Astrocyte (in vitro differentiated cells and primary cell): Measurements from ENCODE around the gene CHN1. TPM values are rescaled to one million over a fixed set of nuclear protein-coding genes. Genes with fewer than 3 reads are reported as not detected.

ENCODE experiments used
- DNase-seq: peaks from one replicate; pipeline ENCODE4 v3.0.0-alpha.2; 2010; ENCODE audit warnings: low read depth
- FAIRE-seq: peaks from 2 replicates; lab custom pipeline; 2011; peaks lifted over from hg19 to GRCh38; lab: Jason Lieb, UNC
- H2AFZ ChIP-seq: 2 replicates; pipeline ENCODE4 v1.6.0; 2012; ENCODE audit warnings: low read depth, low read length, inconsistent platforms
- H3K27ac ChIP-seq: 2 replicates; pipeline ENCODE4 v1.5.1; 2011; ENCODE audit warnings: low read depth, low read length, inconsistent platforms
- H3K27me3 ChIP-seq: 2 replicates; pipeline ENCODE4 v1.6.0; 2011; ENCODE audit warnings: low read length, inconsistent platforms; ENCODE audit not compliant: insufficient read depth
- H3K36me3 ChIP-seq: 2 replicates; pipeline ENCODE4 v1.5.1; 2011; ENCODE audit warnings: low read length, inconsistent platforms; ENCODE audit not compliant: insufficient read depth
- H3K4me1 ChIP-seq: 2 replicates; pipeline ENCODE4 v1.5.1; 2011; ENCODE audit warnings: low read length, inconsistent platforms; ENCODE audit not compliant: insufficient read depth
- H3K4me2 ChIP-seq: 2 replicates; pipeline ENCODE4 v1.6.0; 2012; ENCODE audit warnings: low read length, inconsistent platforms
- H3K4me3 ChIP-seq: 2 replicates; pipeline ENCODE4 v1.5.1; 2011; ENCODE audit warnings: low read depth, mild to moderate bottlenecking, low read length, inconsistent platforms; ENCODE audit not compliant: insufficient read depth
- H3K79me2 ChIP-seq: 2 replicates; pipeline ENCODE4 v1.6.0; 2012; ENCODE audit warnings: mild to moderate bottlenecking, low read length, inconsistent platforms; ENCODE audit not compliant: insufficient read depth
- H3K9ac ChIP-seq: 2 replicates; pipeline ENCODE4 v1.6.0; 2012; ENCODE audit warnings: mild to moderate bottlenecking, low read length, inconsistent platforms
- H3K9me3 ChIP-seq: 2 replicates; pipeline ENCODE4 v1.5.1; 2012; ENCODE audit warnings: low read depth, mild to moderate bottlenecking, low read length, inconsistent platforms; ENCODE audit not compliant: insufficient read depth
- H4K20me1 ChIP-seq: 2 replicates; pipeline ENCODE4 v1.6.0; 2012; ENCODE audit warnings: low read length, inconsistent platforms; ENCODE audit not compliant: insufficient read depth
- H3K27ac Mint-ChIP-seq: one replicate; pipeline ENCODE4 v1.8.0; 2021; ENCODE audit warnings: mild to moderate bottlenecking, mixed read lengths; ENCODE audit not compliant: unreplicated experiment
- H3K27me3 Mint-ChIP-seq: one replicate; pipeline ENCODE4 v1.8.0; 2021; ENCODE audit warnings: low read depth, mixed read lengths; ENCODE audit not compliant: unreplicated experiment
- H3K36me3 Mint-ChIP-seq: one replicate; pipeline ENCODE4 v1.8.0; 2021; ENCODE audit warnings: low read depth, mixed read lengths; ENCODE audit not compliant: unreplicated experiment
- H3K4me1 Mint-ChIP-seq: one replicate; pipeline ENCODE4 v1.8.0; 2021; ENCODE audit warnings: low read depth, mixed read lengths; ENCODE audit not compliant: unreplicated experiment
- H3K4me3 Mint-ChIP-seq: one replicate; pipeline ENCODE4 v1.8.0; 2021; ENCODE audit warnings: mild to moderate bottlenecking, moderate library complexity, mixed read lengths; ENCODE audit not compliant: unreplicated experiment
- H3K9me3 Mint-ChIP-seq: one replicate; pipeline ENCODE4 v1.8.0; 2021; ENCODE audit warnings: mild to moderate bottlenecking, mixed read lengths; ENCODE audit not compliant: unreplicated experiment
- CTCF ChIP-seq: IDR thresholded peaks from 2 replicates; pipeline ENCODE4 v1.5.1; 2011; ENCODE audit warnings: low read depth, mild to moderate bottlenecking, inconsistent platforms, low read length, moderate library complexity; ENCODE audit not compliant: insufficient read depth
- EZH2 ChIP-seq: IDR thresholded peaks from 2 replicates; pipeline ENCODE4 v1.6.1; 2012; ENCODE audit warnings: mild to moderate bottlenecking, low read length, inconsistent platforms; ENCODE audit not compliant: insufficient read depth
- total RNA-seq: library from RNA; stranded (reverse); gene quantifications from 2 replicates; pipeline ENCODE4 v1.2.1, GENCODE V29; 2021

Gene CHN1
- total RNA-seq, 1 donor from 2014 or later: 23.9 TPM

GRCh38 chr2:174868878-174869277 lies 136.3 kb downstream of the CHN1 start:
- Histone ChIP-seq H3K27ac (no peak overlapping the region), H3K27me3 (no peaks in the 10 kb centered on the region), H3K9ac (no peak overlapping the region), H3K79me2 (no peaks in the 10 kb centered on the region), H3K4me1 (no peaks in the 10 kb centered on the region), H4K20me1 (no peaks in the 10 kb centered on the region), H3K9me3 (no peaks in the 10 kb centered on the region), H3K36me3 (no peaks in the 10 kb centered on the region), H3K4me2 (no peak overlapping the region), H2AFZ (no peak overlapping the region), H3K4me3 (no peak overlapping the region)
- DNase-seq (no peak), FAIRE-seq (no peak)
- Mint-ChIP-seq H3K4me3 (no peak overlapping the region), H3K27ac (no peak overlapping the region), H3K9me3 (no peaks in the 10 kb centered on the region), H3K27me3 (no peaks in the 10 kb centered on the region), H3K36me3 (peaks cover 5% of the 10 kb centered on the region), H3K4me1 (peaks cover 6% of the 10 kb centered on the region)
- no peak for TF ChIP-seq CTCF
- no peak for TF ChIP-seq EZH2

- Histone ChIP-seq H3K79me2 (no peaks in the 10 kb centered on the region), H3K36me3 (no peaks in the 10 kb centered on the region), H3K27ac (no peak overlapping the region), H3K9me3 (no peaks in the 10 kb centered on the region), H2AFZ (no peak overlapping the region), H3K4me1 (no peaks in the 10 kb centered on the region), H4K20me1 (no peaks in the 10 kb centered on the region), H3K9ac (no peak overlapping the region), H3K27me3 (no peaks in the 10 kb centered on the region), H3K4me3 (no peak overlapping the region), H3K4me2 (no peak overlapping the region)
- FAIRE-seq (no peak), DNase-seq (no peak)
- H3K27ac Mint-ChIP-seq: no peak overlapping the region
- H3K9me3 Mint-ChIP-seq: no peaks in the 10 kb centered on the region
- no peak for TF ChIP-seq EZH2
- TF ChIP-seq CTCF: no peak
- H3K4me1 Mint-ChIP-seq: no peaks in the 10 kb centered on the region
- H3K4me3 Mint-ChIP-seq: no peak overlapping the region
- no peaks in the 10 kb centered on the region for H3K27me3 Mint-ChIP-seq
- H3K36me3 Mint-ChIP-seq: peaks cover 5% of the 10 kb centered on the region
Observed at GRCh38 chr2:174866421-174866820, 138.8 kb downstream of the CHN1 start.

GRCh38 chr2:174863183-174863582 lies 142.0 kb downstream of the CHN1 start:
- Histone ChIP-seq H3K27ac (no peak overlapping the region), H3K9ac (no peak overlapping the region), H3K36me3 (no peaks in the 10 kb centered on the region), H3K4me3 (no peak overlapping the region), H3K27me3 (no peaks in the 10 kb centered on the region), H3K4me1 (no peaks in the 10 kb centered on the region), H4K20me1 (no peaks in the 10 kb centered on the region), H3K79me2 (no peaks in the 10 kb centered on the region), H3K4me2 (no peak overlapping the region), H2AFZ (no peak overlapping the region), H3K9me3 (no peaks in the 10 kb centered on the region)
- no peak for TF ChIP-seq CTCF
- TF ChIP-seq EZH2: no peak
- H3K27me3 Mint-ChIP-seq: no peaks in the 10 kb centered on the region
- peaks cover 3% of the 10 kb centered on the region for H3K4me1 Mint-ChIP-seq
- DNase-seq (no peak), FAIRE-seq (no peak)
- H3K36me3 Mint-ChIP-seq: no peaks in the 10 kb centered on the region
- no peak overlapping the region for H3K4me3 Mint-ChIP-seq
- H3K27ac Mint-ChIP-seq: no peak overlapping the region
- H3K9me3 Mint-ChIP-seq: no peaks in the 10 kb centered on the region
